ENCODE measurements around the gene PXDN.
A peak's percentile ranks its signal among the peaks of the same experiment; 100 is the strongest.
"Not testable (repeated sequence)": the region's sequence is repeated elsewhere in the genome, so short reads cannot be mapped to it uniquely, and the experiment has no call there.

Gene PXDN

DNA sequence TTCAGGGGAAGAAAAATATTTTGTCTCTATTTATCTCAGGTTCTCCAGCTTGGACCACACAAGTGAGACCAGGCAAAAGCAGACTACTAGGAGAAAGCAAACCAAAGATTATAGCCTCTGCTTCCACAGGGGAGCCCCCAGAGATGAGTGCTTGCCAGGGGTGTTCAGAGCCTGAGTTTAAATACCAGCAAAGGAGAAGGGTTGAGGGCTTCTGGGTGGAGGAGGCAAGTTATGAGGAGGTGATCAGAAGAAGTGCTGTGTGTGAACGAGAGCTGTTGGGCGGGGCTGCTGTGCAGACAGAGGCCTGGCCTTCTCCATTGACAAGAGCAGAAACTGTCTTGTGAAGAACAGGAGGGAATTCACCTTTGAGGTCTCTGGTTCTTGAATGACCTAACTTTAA, 32.8 kb upstream of the PXDN start:
- no peak for DNase-seq (ENCODE audit: low spot score)

DNA sequence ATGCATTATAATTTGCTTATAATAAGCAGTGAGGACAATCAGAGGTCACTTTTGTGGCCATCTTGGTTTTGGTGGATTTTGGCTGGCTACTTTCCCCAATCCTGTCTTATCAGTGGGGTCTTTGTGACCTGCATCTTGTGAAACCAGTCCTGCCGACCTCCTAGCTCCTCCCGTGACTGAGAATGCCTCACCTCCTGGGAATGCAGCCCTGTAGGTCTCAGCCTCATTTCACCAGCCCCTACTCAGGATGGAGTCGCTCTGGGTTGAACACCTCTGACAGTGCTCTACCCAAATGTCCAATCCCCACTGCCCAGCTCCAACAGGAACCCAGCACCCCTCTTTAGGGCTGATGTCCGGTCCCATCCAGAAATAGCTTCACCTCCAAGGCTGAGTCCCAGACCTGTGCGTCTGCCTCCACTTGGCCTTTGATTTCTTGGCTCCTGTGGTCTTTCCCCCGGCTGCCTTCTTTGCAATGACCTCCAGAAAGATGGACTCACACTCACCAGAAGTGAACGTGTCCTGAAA, 31.3 kb upstream of the PXDN start:
- DNase-seq (ENCODE audit: low spot score) = no peak

DNA sequence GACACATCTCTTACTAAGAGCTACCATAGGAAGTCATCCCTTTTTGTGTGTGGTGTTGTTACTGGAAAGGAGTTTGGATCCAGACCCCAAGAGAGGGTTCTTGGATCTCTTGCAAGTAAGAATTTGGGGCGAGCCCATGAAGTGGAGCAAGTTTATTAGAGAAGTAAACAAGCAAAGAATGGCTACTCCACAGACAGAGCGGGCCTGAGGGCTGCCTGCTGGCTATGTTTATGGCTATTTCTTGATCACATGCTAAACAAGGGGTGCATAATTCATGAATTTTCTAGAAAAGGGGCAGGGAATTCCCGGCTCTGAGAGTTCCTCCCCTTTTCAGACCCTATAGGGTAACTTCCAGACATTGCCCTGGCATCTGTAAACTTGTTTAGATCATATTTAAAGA, 30.6 kb upstream of the PXDN start:
- no peak for DNase-seq (ENCODE audit: low spot score)

DNA sequence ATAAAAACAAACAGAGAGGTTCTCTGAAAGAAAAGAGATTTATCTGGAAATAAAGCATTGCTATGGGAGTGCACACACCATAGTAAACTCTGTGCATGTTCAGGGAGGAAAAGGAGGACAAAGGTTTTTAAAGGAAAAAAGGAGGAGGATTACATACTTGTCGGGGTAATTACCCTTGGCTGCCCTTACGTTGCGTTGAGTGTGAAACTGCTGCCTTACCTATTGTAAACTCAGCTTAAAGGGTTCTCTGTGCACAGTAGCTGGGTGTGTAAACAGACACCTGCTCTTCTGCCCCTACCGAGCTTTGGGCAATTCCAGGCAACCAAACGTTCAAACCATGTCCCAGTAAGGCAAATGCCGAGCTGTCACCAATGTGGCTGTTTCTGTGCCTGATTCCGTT, 29.6 kb upstream of the PXDN start:
- DNase-seq (ENCODE audit: low spot score) = no peak

DNA sequence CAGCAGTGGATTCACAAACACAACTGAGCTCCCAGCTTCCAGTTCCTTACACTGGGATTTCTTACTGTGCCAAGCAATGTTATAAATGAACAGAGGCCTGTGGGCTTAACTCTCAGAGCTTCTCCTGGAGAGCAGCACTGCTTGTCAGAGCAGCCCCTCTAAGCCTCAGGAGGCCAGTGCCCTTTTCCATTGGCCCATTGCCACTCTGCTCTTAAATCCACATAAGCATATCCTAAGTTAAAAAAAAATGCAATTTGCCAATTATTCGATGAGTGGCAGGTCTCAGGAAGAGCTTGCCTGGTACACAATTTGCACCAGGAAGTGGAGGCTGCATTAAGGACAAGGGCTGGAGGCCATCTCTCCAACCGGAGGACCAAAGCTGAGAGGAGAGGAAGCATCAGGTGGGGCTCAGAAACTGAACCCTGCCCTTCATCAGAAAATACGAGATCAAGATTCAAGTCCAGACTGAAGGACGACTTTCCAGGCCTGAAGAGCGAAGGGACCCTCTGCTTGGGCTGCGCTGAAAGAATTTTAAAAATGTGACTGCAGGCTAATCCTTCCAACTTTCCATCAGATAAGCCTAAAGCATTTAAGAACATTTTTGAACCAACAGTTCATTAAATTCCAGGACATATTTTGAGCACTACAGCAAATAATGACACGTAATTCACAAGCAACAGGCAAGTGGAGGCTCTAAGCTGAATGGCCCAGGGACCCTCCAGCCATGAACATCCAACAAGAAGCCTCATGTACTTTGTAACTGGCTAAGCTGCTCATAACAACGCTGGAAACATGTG, 28.4 kb upstream of the PXDN start:
- DNase-seq (ENCODE audit: low spot score) = no peak

DNA sequence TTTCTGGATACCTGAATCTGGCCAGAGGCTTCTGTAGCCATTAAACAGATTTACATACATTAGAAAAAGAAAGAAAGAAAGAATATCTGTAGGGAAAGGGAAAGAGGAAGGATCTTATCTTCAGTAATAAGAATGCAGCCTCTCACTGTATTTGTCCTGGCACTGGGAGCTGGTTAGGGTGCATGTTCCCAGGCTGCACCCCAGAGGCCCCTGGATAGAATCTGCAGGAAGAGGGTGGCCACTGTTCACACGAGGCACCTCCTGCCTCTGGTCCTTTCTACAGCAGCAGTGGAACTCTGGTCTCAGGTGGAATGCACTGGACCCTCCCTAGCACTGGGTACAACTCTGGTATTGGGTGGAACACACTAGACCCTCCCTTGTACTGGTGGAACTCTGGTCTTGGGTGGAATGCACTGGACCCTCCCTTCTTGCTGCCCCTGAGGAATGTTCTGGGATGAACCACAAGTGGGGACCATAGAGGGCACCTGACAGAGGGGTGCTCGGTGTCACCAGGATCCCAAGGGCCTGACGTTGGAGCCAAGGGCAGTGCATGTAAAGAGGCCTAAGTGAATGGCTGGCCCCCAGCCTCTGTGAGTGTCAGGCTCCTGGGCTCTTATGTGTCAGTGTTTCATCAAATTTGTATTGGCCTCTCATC, 27.4 kb upstream of the PXDN start:
- DNase-seq (ENCODE audit: low spot score) = no peak

DNA sequence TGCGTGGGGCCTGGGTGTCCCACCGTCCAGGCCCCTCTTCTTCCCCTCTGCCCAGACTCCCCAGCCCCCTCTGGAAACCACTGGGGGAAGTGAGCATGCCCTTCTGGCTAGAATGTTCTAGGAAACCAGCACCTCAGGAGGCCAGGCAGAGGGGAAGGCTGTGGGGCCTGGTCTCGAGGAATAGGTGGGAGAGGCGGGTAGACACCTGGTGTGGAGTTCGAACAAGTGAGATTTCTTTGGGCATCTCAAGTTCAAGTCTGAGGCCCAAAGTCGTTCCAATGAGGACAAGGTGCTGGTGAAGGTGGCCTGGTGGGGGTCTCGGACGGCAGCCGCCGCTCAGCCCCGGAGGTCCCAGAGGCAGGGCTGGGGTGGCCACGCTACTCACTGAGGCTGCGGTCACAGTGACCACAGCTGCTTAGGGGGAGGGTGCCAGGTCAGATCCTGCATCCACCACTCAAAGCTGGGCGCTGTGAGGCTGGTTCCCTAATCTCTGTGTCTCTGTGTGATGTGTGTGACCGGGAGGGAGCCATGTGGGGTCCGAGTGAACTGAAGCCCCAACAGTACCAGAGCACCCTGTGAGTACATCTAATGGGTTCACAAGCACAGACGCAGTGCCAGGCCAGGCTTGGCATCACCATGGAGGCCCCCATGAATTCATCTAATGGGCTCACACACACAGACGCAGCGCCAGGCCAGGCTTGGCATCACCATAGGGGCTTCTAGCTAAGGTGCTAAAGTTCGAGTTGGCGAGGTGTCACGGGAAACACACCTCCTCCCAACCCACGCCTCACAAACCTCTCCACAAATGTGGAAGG, 26.5 kb upstream of the PXDN start:
- no peak for DNase-seq (ENCODE audit: low spot score)

DNA sequence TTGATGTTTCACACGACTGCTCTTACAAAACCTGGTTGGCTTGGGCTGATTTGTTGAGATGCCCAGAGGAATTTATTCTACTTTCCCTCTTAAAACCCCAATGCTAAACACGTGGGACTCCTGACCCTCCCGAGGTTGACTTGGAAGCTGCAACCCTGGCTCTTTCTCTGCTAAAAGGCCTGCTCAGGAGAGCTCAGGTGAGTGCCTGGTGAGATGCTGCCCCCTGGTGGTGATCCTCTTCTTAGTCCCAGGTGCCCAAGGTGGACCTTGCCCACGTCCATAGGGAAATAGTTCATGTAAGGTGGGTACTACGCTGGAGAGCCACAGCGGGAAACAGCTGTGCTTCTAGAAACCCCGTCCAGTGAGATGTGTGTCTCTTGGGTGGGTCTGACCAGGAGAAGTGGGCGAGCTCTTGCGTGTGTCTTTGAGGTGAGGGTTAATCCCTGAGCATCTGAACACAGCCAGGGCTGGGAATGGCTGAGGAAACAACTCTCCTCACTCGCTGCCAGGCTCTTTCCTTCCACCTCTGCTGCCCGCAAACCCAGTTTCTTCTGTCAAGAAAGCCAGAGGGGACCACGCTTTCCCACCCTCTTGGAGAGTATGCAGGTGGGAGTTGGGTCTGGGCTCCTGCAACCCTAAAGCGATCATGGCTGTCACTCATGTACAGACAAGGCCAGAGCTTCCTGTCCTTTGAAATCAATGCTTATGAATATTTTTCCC, 25.5 kb upstream of the PXDN start:
- DNase-seq (ENCODE audit: low spot score) = peak; percentile 18

DNA sequence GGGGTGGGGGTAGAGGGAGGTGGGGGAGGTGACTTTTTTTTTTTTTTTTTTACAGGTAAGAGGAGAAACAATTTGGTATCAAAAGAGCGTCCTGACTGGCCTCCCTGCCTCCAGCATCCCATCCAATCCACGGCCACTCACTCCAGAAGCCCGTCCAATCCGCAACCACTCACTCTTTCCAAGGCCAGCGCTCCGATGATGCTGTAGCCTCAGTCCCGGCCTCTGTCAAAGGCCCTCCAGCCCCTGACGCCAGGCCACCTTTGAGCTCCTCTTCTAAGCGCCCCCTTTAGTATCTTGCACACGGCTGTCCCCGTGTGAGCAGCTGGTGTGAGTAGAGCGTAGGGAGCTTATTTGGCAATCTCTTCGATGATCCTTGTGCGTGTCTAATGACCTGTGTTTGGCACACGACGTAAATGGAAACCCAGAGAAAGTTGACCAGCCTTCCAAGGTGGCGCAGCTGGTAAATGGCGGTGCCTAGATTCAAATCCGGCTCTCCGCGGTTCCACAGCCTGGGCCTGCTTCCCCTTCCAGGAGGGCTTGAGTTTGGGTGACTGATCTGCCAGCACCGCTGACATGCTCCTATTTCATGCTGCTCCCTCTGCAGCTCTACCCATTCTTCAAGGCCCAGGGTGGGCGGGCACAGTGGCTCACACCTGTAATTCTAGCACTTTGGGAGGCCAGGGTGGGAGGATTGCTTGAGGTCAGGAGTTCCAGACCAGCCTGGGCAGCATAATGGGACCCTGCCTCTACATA, 23.8 kb upstream of the PXDN start:
- DNase-seq (ENCODE audit: low spot score) = no peak

DNA sequence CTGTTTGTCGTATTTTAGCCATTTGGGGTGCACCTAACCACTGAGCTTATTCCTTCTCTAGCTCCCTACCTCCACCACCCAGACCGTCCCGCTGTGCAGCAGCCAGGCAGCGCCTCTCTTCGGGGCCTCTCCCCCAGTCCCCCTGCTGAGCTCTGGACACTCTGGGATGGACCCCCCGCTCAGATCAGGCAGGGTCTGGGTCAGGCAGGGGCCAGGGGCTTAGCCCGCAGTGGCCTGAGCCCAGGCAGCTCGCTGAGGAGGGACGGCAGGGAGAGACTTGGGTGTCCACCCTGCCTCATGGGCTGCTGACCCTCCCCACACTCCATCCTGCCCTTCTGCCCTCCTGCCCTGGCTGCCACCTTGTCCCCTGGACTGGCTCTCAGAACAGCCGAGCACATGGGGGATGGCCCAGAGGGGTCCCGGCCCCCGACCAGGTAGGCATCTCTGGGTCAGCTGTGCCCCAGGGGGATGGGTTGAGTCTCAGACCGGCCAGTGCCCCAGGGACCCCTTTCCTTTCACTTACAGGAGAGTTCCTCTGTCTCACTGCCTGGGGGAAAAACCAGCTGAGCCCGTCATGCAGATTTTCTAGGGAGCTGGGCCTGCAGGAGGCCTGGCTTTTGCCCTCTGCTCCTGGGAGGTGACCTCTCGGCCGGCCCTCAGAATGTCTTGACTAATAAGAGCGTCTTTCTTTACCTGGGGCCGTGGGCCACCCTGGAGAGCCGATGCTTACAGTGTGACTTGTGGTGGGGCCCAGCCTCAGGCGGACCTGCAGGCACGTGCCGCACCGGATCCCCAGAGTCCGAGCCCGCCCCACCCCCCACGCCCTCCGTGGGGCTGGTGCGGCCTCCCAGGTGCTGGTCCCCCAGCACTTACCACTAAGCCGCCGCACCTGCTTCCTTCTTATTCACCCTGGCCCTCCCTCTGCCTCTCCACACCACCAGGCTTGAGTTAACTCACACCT, 22.8 kb upstream of the PXDN start:
- no peak for DNase-seq (ENCODE audit: low spot score)

DNA sequence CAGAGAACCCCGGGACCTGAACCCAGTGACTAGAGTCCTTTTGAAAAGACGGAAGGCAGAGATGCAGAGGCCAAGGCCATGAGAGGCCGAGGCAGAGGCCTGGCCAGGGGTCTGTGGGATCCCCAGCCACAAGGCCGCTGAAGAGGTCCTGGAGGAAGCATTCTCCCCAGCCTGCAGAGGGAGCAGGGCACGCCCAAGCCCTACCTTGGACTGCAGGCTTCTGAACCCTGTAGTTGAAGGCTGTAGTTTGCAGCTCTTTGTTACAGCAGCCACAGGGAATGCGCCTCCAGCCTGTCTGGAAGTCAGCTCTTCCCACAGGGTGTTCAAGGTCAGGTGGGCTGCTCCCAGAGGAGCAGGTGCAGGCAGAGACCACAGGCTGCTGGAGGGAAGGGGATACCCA, 22.1 kb upstream of the PXDN start:
- DNase-seq (ENCODE audit: low spot score) = no peak

DNA sequence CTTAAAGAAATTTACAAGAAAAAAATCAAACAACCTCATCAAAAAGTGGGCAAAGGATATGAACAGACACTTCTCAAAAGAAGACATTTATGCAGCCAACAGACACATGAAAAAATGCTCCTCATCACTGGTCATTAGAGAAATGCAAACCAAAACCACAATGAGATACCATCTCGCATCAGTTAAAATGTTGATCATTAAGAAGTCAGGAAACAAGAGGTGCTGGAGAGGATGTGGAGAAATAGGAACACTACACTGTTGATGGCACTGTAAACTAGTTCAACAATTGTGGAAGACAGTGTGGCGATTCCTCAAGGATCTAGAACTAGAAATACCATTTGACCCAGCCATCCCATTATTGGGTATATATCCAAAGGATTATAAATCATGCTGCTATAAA, 20.9 kb upstream of the PXDN start:
- not testable (repeated sequence) for DNase-seq (ENCODE audit: low spot score)

DNA sequence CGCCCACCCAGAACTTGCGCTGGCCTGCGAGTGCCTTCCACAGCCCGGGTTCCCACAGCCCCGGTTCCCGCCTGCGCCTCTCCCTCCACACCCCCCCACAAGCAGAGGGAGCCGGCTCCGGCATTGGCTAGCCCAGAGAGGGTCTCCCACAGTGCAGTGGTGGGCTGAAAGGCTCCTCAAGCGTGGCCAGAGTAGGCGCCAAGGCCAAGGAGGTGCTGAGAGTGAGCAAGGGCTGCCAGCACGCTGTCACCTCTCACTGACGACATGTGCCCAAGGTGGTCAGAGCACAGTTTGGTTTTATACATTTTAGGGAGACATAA, 15.3 kb upstream of the PXDN start:
- no peak for DNase-seq (ENCODE audit: low spot score)

DNA sequence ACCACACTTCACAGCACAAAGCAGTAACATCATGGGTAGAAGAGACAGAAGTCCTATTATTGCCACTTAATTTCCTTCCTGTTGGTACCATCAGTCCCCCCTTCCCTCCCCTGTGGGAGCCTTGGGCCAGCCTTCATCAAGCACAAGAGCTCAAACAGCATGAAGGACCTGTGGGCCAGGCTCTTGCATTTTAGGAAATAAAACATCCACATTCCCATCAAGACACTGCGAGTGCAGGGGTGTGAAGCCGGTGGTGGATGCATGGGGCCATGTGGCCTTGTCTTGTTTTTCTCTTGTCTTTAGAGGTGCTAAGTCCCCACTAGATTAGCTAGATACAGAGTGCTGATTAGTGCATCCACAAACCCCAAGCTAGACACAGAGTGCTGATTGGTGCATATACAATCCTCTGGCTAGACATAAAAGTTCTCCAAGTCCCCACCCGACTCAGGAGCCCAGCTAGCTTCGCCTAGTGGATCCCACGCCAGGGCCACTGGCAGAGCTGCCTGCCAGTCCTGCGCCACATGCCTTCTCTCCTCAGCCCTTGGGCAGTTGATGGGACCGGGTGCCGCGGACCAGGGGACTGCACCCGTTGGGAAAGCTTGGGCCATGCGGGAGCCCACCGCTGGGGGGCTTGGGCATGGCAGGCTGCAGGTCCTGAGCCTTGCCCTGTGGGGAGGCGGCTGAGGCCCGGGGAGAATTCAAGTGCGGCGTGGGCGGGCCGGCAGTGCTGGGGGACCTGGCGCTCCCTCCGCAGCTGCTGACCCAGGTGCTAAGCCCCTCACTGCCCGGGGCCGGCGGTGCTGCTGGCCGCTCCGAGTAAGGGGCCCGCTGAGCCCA, 14.7 kb upstream of the PXDN start:
- DNase-seq (ENCODE audit: low spot score) = no peak

DNA sequence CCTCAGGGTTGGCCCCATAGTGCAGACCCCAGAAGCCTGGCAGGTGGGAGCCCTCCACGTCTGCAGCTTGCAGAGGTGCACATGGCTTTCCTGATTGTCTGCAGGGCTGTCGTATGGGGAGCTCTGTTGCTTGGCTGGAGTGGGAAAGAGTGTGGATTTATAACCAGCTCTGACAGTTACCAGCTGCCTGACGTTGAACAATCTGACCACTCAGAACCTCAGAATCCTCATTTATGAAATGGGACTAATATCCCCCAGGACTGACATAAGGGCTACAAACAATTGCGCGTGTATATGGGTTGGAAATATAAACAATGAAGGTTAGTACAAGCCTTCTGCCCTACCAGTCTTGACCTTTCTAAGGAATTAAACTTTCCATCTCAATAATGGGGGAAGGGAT, 13.9 kb upstream of the PXDN start:
- no peak for DNase-seq (ENCODE audit: low spot score)

DNA sequence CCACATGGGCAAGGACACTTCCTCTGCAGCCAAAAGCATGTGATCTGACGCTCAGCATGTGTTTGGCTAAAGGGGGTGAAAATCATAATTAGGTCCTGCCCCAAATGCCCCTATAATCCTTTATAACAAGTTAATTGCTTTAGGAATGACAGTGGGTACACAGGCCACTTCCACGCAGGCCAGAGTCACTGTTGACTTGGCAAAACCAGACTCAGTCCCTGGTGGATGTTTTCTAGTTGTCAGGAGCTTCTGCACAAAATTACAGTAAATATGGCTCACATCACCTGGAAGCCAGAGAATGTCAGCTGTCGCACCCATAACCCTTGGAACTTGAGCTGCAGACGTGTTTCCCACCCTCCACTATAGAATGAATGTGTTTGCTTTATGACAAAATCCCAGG, 13.3 kb upstream of the PXDN start:
- DNase-seq (ENCODE audit: low spot score) = no peak

DNA sequence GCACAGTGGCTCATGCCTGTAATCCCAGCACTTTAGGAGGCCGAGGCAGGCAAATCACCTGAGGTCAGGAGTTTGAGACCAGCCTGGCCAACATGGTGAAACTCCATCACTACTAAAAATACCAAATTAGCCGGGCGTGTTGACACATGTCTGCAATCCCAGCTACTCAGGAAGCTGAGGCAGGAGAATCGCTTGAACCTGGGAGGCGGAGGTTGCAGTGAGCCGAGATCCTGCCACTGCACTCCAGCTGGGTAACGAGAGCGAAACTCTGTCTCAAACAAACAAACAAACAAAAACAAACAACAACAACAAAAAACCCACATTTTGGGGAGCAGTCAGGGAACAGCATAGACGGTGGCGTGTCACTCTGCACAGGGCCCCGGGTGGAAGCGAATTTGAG, 12.8 kb upstream of the PXDN start:
- not testable (repeated sequence) for DNase-seq (ENCODE audit: low spot score)

DNA sequence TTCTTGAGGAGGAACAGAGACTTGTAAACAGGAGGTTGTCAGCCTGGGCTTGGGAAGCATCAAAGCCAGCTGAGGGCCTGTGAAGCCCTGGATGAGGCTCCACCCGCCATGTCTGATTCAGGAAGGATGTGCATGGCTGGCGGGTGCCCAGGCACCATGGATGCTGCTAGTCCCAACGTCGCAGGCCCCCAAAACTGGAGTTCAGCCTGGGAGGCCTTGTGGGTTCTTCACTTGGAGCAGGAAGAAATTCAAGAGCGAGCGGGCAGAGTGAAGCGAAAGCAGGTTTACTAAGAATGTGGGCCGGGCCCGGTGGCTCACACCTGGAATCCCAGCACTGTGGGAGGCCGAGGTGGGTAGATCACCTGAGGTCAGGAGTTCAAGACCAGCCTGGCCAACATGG, 12.1 kb upstream of the PXDN start:
- DNase-seq (ENCODE audit: low spot score) = no peak

DNA sequence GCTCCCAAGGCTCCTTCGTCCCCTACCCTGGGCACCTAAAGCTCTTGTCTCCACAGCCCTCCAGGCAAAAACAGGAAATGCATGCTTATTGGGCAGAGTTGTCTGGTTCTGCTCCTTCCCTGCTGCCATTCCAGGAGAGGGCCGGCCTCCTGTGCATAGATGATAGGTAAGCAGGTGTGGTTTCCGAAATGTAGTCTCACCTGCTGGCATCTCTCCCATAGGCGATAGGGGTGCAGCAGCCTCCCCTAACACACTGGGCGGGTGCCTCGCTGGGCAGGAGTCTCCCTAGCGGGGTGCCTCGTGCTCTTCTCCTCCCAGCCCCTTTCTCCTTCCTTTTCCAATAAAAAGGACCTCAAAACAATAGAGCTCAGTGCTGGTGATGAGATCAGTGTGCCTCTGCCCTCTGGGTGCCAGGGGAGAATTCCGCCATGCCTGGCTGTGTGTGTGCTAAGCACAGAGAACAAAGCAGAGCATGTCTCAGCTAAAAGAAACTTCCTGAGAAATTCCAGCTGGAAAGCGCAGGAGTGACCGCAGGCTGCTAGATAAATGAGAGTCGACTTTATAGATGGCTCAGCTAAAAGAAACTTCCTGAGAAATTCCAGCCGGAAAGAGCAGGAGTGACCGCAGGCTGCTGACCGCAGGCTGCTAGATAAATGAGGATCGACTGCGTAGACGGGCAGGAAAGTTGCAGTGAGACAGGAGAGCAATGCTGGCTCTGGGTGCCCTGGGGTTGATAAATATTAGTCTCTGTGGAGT, 11.3 kb upstream of the PXDN start:
- DNase-seq (ENCODE audit: low spot score) = no peak
